ENCODE measurements around the gene SHROOM3.

GRCh38 chr4:76644831-76645485, 209.9 kb downstream of the SHROOM3 start:
- TF ChIP-seq POLR2AphosphoS5 (IDR thresholded peaks at IDR 0.05; ENCODE audit: low read depth, low read length) (no peak), TAF1 (IDR thresholded peaks at IDR 0.05; ENCODE audit: borderline replicate concordance, insufficient read depth, low read length) (no peak), SIN3A (IDR thresholded peaks at IDR 0.05; ENCODE audit: borderline replicate concordance, insufficient read depth, low read length) (no peak)

All from PFSK-1 (cell line).